Psoas muscle (tissue), 8 donors: ENCODE results near the gene OSTN. TPM values are rescaled to one million over a fixed set of nuclear protein-coding genes. Genes with fewer than 3 reads are reported as not detected.
"Not testable (repeated sequence)": the region's sequence is repeated elsewhere in the genome, so short reads cannot be mapped to it uniquely, and the experiment has no call there.

Source experiments
- ATAC-seq, 4 donors: fragments of 200-7000 bp; cut with Tn5 transposase; one replicate each; pipeline ENCODE4 v1.9.1; 2020; ENCODE audit warnings: moderate library complexity in 3 of 4, mild to moderate bottlenecking in 2 of 4
- DNase-seq, 2 donors: peaks; one replicate each; pipeline ENCODE4 v3.0.0-alpha.2; 2020
- H3K27ac ChIP-seq: fragments of 200-600 bp; one replicate; pipeline ENCODE4 v1.8.0; 2022
- H3K27me3 ChIP-seq, 3 donors: fragments of 200-600 bp in 1 of 3; one replicate each; pipeline versions ENCODE4 v1.6.1 to v1.8.0; 2013 to 2022; ENCODE audit warnings: low read length in 2 of 3, mild to moderate bottlenecking in 2 of 3, moderate library complexity in 1 of 3; ENCODE audit not compliant: insufficient read depth in 3 of 3
- H3K36me3 ChIP-seq, 2 donors: fragments of 200-600 bp in 1 of 2; one replicate each; pipeline versions ENCODE4 v1.6.1 to v1.8.0; 2013 to 2022; ENCODE audit warnings: low read depth in 1 of 2, mild to moderate bottlenecking in 1 of 2, moderate library complexity in 1 of 2; ENCODE audit not compliant: insufficient read depth in 1 of 2
- H3K4me1 ChIP-seq: fragments of 200-600 bp; one replicate; pipeline ENCODE4 v1.8.0; 2022
- H3K4me3 ChIP-seq: fragments of 200-600 bp; one replicate; pipeline ENCODE4 v1.8.0; 2022; ENCODE audit warnings: mild to moderate bottlenecking
- H3K9me3 ChIP-seq: fragments of 200-600 bp; one replicate; pipeline ENCODE4 v1.8.0; 2022
- WGBS, 3 donors: extraction: QIAGEN DNeasy Blood & Tissue Kit; methylation state at CpG; one replicate each; pipeline versions ENCODE4 v1.1.6 to v1.1.7; 2013; 5-methylcytosine and 5-hydroxymethylcytosine counted together
- intact Hi-C, 2 donors: fragments of 100-400 bp; cut with DNase I; formaldehyde crosslinking; loops; one replicate each; pipeline versions ENCODE4 v1.11.0 to v1.14.2; 2022
- polyA plus RNA-seq, 3 donors: library from polyadenylated mRNA; stranded (reverse); fragments of 200-250 nt; gene quantifications; one replicate each; pipeline ENCODE4 v1.2.3, GENCODE V29; 2013
- total RNA-seq, 4 donors: library from RNA; stranded (reverse); fragmentation: NEBNext Ultra II Directional in 2 of 4; extraction: Animal tissue kit (Norgen Biotek cat#: 25700) in 2 of 4; gene quantifications; one replicate each; pipeline versions ENCODE4 v1.2.1 to v1.2.4, GENCODE V29; 2021 to 2023
- TF ChIP-seq, protein P1 (sequence below): fragments of 200-600 bp; IDR thresholded peaks from one replicate; pipeline ENCODE4 v1.8.0; 2022; ENCODE audit warnings: antibody characterized with exemption
- donor health status: healthy with polysubstance abuse.
- donor health status: DM: no; HTN: no; CAD: no; lungs with moderate emphysema.
- donor health status: Bipolar disorder and iron deficiency.
- donor health status: healthy.
- donor health status: DM: yes; HTN: yes; CAD: no.
- donor health status: DM: no; HTN: no; CAD: no.
- donor health status: DM: no; HTN: no; CAD: no.
- donor health status: DM: yes; HTN: yes; CAD: no.

Gene OSTN
- total and polyA plus RNA-seq, 7 donors: 0.05 to 0.34 (median 0.16) TPM; not detected in 3

DNA sequence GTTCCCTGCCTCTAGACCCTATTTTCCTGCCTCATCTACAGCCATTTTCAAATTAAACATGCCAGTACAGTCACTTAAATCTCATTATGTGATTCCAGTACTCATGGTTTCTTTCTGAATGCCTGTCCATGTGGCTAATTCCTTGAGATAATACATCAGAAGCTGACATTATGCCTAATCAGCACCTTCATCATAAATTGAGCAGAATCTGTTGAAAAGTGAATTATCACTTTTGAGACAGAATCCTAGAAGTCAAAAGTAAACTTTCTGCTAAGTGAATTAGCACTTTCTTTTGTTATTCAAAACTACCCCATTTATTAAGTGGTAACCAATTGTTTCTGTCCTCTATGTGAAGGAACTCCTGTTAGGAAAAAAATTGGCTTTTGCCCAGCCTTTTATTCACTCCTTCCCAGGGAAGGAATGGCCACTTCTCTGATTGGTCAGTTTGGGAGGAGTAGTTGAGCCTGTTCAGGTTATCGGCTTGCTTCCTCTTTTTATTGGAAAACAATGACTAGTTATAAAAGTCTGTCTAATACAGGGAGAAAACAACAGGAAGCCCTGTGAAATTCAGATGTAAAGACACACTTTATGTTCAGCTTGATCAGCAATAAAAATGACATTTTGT is 40.5 kb downstream of the OSTN start:
- ATAC-seq (no peak), DNase-seq (no peak)
- no peak overlapping the region for H3K27ac ChIP-seq
- no peaks in the 10 kb centered on the region for H3K9me3 ChIP-seq
- no peaks in the 10 kb centered on the region for H3K27me3 ChIP-seq
- no peaks in the 10 kb centered on the region for H3K4me1 ChIP-seq
- 45 to 52% (median 51%) methylated on average over 1 of the region's 1 CpG for WGBS, 3 donors
- TF ChIP-seq, protein P1, sequence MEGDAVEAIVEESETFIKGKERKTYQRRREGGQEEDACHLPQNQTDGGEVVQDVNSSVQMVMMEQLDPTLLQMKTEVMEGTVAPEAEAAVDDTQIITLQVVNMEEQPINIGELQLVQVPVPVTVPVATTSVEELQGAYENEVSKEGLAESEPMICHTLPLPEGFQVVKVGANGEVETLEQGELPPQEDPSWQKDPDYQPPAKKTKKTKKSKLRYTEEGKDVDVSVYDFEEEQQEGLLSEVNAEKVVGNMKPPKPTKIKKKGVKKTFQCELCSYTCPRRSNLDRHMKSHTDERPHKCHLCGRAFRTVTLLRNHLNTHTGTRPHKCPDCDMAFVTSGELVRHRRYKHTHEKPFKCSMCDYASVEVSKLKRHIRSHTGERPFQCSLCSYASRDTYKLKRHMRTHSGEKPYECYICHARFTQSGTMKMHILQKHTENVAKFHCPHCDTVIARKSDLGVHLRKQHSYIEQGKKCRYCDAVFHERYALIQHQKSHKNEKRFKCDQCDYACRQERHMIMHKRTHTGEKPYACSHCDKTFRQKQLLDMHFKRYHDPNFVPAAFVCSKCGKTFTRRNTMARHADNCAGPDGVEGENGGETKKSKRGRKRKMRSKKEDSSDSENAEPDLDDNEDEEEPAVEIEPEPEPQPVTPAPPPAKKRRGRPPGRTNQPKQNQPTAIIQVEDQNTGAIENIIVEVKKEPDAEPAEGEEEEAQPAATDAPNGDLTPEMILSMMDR: no peak
- H3K36me3 ChIP-seq: no peaks in the 10 kb centered on the region
- no peak overlapping the region for H3K4me3 ChIP-seq
- intact Hi-C loops: loop anchor here in 1 of 2 donors (5.0 to 10.0 kb wide), 3 partner anchors 88 to 1565 kb away; partner anchors contain the start of gene CCDC50

DNA sequence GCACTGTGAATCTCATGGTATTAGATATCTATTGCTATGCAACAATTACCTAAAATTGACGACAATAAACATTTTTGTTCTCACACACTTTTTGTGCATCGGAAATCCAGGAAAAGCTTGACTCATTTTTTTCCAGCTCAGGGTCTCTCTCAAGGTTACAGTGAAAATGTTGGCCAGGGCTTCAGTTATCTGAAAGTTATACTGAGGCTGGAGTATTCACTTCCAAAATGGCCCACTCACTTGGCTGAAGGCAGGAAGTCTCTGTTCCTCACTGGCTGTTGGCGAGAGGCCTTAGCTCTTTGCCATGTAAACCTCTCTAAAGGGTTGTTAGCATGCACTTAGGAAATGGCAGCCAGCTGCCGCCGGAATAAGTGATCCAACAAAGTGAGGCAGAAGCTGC is 41.4 kb downstream of the OSTN start:
- TF ChIP-seq, protein P1: no peak
- Histone ChIP-seq H3K27me3 (no peaks in the 10 kb centered on the region), H3K27ac (no peak overlapping the region), H3K4me1 (no peaks in the 10 kb centered on the region), H3K4me3 (no peak overlapping the region), H3K9me3 (no peaks in the 10 kb centered on the region), H3K36me3 (no peaks in the 10 kb centered on the region)
- WGBS, 3 donors: 77 to 83% (median 82%) methylated on average over 5 of the region's 5 CpGs
- no peak for ATAC-seq
- no peak for DNase-seq
- intact Hi-C loops: loop anchor here in 1 of 2 donors (5.0 kb wide), 1 partner anchor 87 kb away; the partner anchor contains the start of gene CCDC50

DNA sequence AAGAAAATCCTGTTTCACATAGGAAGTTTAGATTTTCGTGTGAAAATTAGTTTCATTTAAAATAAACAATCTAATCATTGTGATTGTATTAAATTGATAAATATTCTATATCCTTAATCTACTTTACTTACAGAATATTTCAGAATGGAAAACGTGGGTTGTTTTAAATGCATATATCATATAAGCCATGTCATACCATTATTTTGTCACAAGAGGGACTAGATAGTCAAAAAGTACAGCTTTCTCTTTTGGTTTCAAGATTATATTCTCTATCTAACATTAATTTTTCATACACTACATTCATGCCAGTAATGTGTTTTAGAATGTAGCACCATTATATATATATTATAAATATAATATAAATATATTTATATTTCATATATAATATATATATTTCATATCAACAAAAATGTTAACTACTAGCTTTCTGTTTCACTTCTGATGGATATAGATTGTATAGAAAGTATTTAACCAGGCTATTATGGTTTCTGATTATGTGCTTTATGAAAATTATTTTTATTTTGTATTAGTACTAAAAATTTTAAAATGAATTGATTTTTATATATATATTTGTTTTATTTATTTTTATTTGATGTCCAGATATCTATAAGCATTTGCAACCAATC is 45.3 kb downstream of the OSTN start:
- H3K27me3 ChIP-seq: no peaks in the 10 kb centered on the region
- no peaks in the 10 kb centered on the region for H3K36me3 ChIP-seq
- H3K9me3 ChIP-seq: no peaks in the 10 kb centered on the region
- TF ChIP-seq, protein P1: peak; percentile 44
- ATAC-seq (no peak), DNase-seq (no peak)
- 14 to 42% (median 40%) methylated on average over 2 of the region's 2 CpGs for WGBS, 3 donors
- no peaks in the 10 kb centered on the region for H3K4me1 ChIP-seq
- intact Hi-C loops: loop anchor here in 1 of 2 donors (5.0 kb wide), 1 partner anchor 83 kb away; the partner anchor contains the start of gene CCDC50
- no peak overlapping the region for H3K4me3 ChIP-seq
- no peak overlapping the region for H3K27ac ChIP-seq

DNA sequence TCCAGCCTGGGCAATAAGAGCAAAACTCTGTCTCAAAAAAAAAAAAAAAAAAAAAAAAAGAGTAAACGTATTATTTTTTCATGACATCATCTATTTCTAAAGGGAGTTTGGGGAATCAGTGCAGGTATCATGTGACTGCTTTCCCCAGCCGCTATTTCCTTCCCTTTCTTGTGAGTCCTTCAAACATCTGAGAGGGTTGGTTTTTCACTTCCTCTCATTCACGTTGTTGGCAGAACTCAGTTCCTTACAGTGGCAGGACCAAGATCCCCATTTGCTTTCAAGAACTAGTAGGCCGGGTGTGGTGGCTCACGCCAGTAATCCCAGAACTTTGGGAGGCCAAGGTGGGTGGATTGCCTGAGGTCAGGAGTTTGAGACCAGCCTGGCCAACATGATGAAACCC is 47.0 kb downstream of the OSTN start:
- H3K36me3 ChIP-seq, DNase-seq, H3K27ac ChIP-seq, intact Hi-C loops, H3K9me3 ChIP-seq, H3K27me3 ChIP-seq, H3K4me1 ChIP-seq, H3K4me3 ChIP-seq: not testable (repeated sequence)
- 68 to 83% (median 81%) methylated on average over 5 of the region's 5 CpGs for WGBS, 3 donors
- peak in 1 of 4 donors; percentile 29 for ATAC-seq

DNA sequence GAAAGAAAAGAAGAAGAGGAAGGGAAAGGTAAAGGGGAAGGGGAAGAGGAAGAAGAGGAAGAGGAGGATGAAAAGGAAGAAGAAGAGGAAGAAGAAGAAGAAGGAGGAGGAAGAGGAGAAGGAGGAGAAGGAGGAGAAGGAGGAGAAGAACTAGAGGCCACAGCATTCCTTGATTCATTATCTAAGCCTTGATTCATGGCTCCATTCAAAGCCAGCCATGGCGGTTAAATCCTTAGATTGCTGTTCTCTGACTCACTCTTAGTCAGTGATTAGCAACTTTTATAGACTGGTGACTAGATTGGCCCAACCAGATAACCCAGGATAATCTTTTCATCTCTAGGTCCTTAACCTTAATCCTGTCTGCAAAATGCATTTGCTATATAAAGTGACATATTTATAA is 47.6 kb downstream of the OSTN start:
- intact Hi-C loops: no loop called here
- TF ChIP-seq, protein P1: no peak
- Histone ChIP-seq H3K4me3 (no peak overlapping the region), H3K36me3 (no peaks in the 10 kb centered on the region), H3K27me3 (no peaks in the 10 kb centered on the region), H3K4me1 (no peaks in the 10 kb centered on the region), H3K9me3 (no peaks in the 10 kb centered on the region), H3K27ac (no peak overlapping the region)
- 57 to 89% (median 80%) methylated on average over 1 of the region's 1 CpG for WGBS, 3 donors
- DNase-seq (no peak), ATAC-seq (no peak)
